LNCaP clone FGC (cell line): Measurements from ENCODE around the gene STK11IP.

Experiments
- DNase-seq: peaks from one replicate; pipeline ENCODE4 v3.0.0-alpha.2; 2011; ENCODE audit warnings: low read depth
- H3K4me3 ChIP-seq: 2 replicates; pipeline ENCODE4 v1.5.1; 2011; ENCODE audit warnings: mild to moderate bottlenecking, low read depth, low read length, control low read depth
- TF ChIP-seq, protein P1 (sequence below): IDR thresholded peaks from 2 replicates; pipeline ENCODE4 v1.5.1; 2012; ENCODE audit warnings: mild to moderate bottlenecking; ENCODE audit not compliant: control insufficient read depth, insufficient read depth; ENCODE audit errors: extremely low read depth

STK11IP gene

DNA sequence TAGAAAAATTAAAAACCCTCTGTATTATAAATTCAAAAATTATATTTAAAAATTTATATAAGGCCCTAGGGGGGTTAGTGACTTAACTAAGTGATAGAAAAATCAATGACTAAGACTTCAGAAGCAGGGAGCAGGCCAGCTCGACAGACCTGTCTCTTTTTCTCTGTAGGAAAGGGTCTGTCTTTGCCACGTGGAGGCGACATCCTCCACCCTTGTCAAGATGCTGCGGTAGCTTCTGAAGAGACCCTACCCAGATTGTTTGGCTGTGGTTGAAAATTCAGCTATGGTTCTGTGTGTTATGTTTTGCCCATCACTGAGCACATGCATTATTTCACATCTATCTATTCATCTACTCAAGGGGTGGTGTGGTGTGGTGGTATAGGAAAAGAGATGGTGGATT is 21.6 kb downstream of the STK11IP start:
- H3K4me3 ChIP-seq: no peak overlapping the region
- no peak for DNase-seq
- TF ChIP-seq, protein P1, sequence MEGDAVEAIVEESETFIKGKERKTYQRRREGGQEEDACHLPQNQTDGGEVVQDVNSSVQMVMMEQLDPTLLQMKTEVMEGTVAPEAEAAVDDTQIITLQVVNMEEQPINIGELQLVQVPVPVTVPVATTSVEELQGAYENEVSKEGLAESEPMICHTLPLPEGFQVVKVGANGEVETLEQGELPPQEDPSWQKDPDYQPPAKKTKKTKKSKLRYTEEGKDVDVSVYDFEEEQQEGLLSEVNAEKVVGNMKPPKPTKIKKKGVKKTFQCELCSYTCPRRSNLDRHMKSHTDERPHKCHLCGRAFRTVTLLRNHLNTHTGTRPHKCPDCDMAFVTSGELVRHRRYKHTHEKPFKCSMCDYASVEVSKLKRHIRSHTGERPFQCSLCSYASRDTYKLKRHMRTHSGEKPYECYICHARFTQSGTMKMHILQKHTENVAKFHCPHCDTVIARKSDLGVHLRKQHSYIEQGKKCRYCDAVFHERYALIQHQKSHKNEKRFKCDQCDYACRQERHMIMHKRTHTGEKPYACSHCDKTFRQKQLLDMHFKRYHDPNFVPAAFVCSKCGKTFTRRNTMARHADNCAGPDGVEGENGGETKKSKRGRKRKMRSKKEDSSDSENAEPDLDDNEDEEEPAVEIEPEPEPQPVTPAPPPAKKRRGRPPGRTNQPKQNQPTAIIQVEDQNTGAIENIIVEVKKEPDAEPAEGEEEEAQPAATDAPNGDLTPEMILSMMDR: no peak

DNA sequence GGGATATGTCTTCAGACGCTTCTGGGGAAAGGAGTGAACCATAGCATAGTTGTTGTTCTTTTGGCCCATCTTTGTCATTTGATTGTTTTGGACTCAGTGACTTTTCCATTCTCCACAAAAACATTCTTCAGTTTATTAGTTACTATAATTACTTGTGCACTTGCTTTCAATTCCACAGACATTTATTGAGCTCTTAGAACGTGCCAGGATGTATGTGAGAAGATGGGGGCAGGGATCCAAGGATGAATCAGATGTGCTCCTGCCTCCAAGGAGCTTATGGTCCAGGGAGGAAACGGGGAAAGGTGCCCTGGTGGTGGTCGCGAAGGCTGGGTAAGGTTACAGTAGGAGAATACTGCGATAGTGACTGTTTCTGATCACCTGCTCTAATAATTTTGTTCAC is 22.9 kb downstream of the STK11IP start:
- H3K4me3 ChIP-seq: no peak overlapping the region
- DNase-seq: no peak
- TF ChIP-seq, protein P1: no peak

DNA sequence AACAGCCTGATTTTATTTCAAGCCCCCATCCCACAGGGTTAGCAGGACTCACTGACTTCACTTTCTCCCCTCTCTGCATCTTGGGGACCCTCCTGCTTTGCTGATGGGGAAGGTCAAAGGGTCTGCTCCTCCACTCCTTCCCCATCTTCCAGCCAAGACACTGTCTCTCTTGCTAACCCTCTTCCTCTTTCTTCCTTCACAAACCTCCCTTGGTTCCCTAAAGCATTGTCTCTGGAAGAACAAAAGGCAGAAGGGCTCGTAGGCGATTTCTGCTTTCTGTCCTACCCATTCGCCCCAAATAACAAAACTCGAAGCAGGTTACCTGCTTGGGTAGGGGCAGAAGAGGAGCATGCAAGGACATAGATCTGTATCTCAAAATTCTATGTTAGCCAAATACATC is 24.3 kb downstream of the STK11IP start:
- TF ChIP-seq, protein P1: no peak
- no peak for DNase-seq

DNA sequence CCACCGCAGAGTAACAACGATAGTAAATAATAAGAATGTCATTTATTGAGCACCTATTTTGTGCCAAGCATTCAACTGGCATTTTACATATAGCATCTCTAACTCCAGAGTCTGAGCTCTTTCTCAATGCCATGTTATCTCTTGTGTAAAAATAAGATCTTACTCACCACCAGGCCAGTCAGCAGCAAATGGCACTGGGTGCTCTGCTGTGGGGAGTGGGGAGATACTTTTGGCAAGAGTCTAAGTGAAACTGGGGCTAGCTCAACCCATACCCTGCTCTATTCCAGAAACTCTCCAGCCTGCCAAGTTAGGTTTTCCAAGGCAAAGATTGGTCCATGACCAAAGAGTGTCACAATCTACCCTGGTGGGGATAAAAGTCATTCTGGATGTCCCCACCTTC is 24.8 kb downstream of the STK11IP start:
- DNase-seq: no peak
- TF ChIP-seq, protein P1: no peak
- H3K4me3 ChIP-seq: no peak overlapping the region

More for the DNA sequence above, 24.3 kb downstream of the STK11IP start:
- no peak overlapping the region for H3K4me3 ChIP-seq

- no peak for DNase-seq
- TF ChIP-seq, protein P1: no peak
- no peak overlapping the region for H3K4me3 ChIP-seq
Observed at GRCh38 chr2:219624565-219624964, 26.9 kb downstream of the STK11IP start.

- no peak overlapping the region for H3K4me3 ChIP-seq
- DNase-seq: no peak
Observed at GRCh38 chr2:219625179-219625578, 27.5 kb downstream of the STK11IP start.

DNA sequence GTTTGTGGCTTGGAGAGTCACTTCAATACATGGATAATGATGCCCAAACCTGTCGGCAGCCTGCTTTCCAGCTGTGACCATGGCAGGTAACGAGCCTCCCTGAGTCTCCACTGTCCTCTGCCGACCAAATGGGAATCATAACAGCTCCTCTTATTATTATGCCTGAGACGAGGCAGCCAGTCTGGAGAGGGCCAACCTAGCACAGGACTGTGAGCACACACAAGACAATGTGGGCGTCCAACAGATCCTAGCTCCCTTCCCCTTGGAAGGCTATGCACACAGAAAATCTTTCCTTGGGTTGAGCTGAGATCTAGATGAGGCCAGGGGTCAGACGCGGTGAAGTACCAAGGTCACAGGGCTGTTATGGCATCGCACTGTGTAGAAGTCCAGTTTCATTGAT is 28.9 kb downstream of the STK11IP start:
- no peak for DNase-seq
- no peak overlapping the region for H3K4me3 ChIP-seq
- TF ChIP-seq, protein P1: no peak

More at GRCh38 chr2:219625179-219625578, 27.5 kb downstream of the STK11IP start:
- TF ChIP-seq, protein P1: no peak
